ENCODE measurements around the gene ZC3H12C. TPM values are rescaled to one million over a fixed set of nuclear protein-coding genes. Genes with fewer than 3 reads are reported as not detected.

ZC3H12C gene
- total RNA-seq, 4 donors from 2014 or later: 5.7 to 17.3 (median 11.4) TPM

- Histone ChIP-seq H3K36me3 (no peaks in the 10 kb centered on the region), H3K27ac (no peak overlapping the region), H3K4me1 (peaks cover 0 to 25% (median 1%) of the 10 kb centered on the region in 4 donors), H3K9me3 (no peaks in the 10 kb centered on the region), H3K27me3 (no peaks in the 10 kb centered on the region), H3K4me3 (no peak overlapping the region)
- DNase-seq: no peak
- TF ChIP-seq CTCF (IDR thresholded peaks at IDR 0.05) (no peak), POLR2A (IDR thresholded peaks at IDR 0.05) (no peak)
Measured at GRCh38 chr11:110074499-110074898, 18.7 kb upstream of the ZC3H12C start.

- TF ChIP-seq CTCF (IDR thresholded peaks at IDR 0.05): peak in 1 of 6 experiments; percentile 10
- no peak for TF ChIP-seq POLR2A (IDR thresholded peaks at IDR 0.05)
- Histone ChIP-seq H3K27ac (peak overlapping the region in 1 of 4 donors; percentile 79), H3K4me3 (no peak overlapping the region), H3K4me1 (peaks cover 0 to 23% (median 1%) of the 10 kb centered on the region in 4 donors), H3K36me3 (no peaks in the 10 kb centered on the region), H3K9me3 (no peaks in the 10 kb centered on the region), H3K27me3 (no peaks in the 10 kb centered on the region)
- DNase-seq: peak in 2 of 3 donors; percentile 55 to 58
Measured at GRCh38 chr11:110075105-110075846, 17.9 kb upstream of the ZC3H12C start.

- Histone ChIP-seq H3K36me3 (no peaks in the 10 kb centered on the region), H3K4me1 (peaks cover 0 to 23% (median 1%) of the 10 kb centered on the region in 4 donors), H3K27ac (peak overlapping the region in 3 of 4 donors; percentile 36 to 79 (median 62)), H3K9me3 (no peaks in the 10 kb centered on the region), H3K4me3 (no peak overlapping the region), H3K27me3 (no peaks in the 10 kb centered on the region)
- no peak for TF ChIP-seq CTCF (IDR thresholded peaks at IDR 0.05)
- TF ChIP-seq POLR2A (IDR thresholded peaks at IDR 0.05): no peak
- no peak for DNase-seq
Measured at GRCh38 chr11:110075847-110076208, 17.4 kb upstream of the ZC3H12C start.

GRCh38 chr11:110076371-110076965 lies 16.7 kb upstream of the ZC3H12C start:
- H3K27ac ChIP-seq: peak overlapping the region in 3 of 4 donors; percentile 36 to 79 (median 62)
- peak in 2 of 3 donors; percentile 55 to 75 for DNase-seq

GRCh38 chr11:110077346-110077745 lies 15.8 kb upstream of the ZC3H12C start:
- Histone ChIP-seq H3K27me3 (no peaks in the 10 kb centered on the region), H3K4me1 (peaks cover 0 to 23% (median 1%) of the 10 kb centered on the region in 4 donors), H3K9me3 (no peaks in the 10 kb centered on the region), H3K36me3 (no peaks in the 10 kb centered on the region), H3K4me3 (no peak overlapping the region), H3K27ac (peak overlapping the region in 2 of 4 donors; percentile 50 to 79)
- no peak for DNase-seq
- TF ChIP-seq POLR2A (IDR thresholded peaks at IDR 0.05) (no peak), CTCF (IDR thresholded peaks at IDR 0.05) (no peak)

More at GRCh38 chr11:110076371-110076965, 16.7 kb upstream of the ZC3H12C start:
- Histone ChIP-seq H3K9me3 (no peaks in the 10 kb centered on the region), H3K36me3 (no peaks in the 10 kb centered on the region), H3K4me3 (peak overlapping the region in 1 of 4 donors; percentile 17), H3K4me1 (peaks cover 0 to 23% (median 1%) of the 10 kb centered on the region in 4 donors), H3K27me3 (no peaks in the 10 kb centered on the region)
- no peak for TF ChIP-seq POLR2A (IDR thresholded peaks at IDR 0.05)
- TF ChIP-seq CTCF (IDR thresholded peaks at IDR 0.05): peak in 1 of 6 experiments; percentile 19

All from Peyer's patch (tissue), 4 donors.